Limb (tissue), 2 donors: Measurements from ENCODE around the gene PCDHGA3.
"Not testable (repeated sequence)": the region's sequence is repeated elsewhere in the genome, so short reads cannot be mapped to it uniquely, and the experiment has no call there.

ENCODE experiments used
- DNase-seq, 2 donors: peaks; one replicate each; pipeline ENCODE4 v3.0.0-alpha.2; 2016; ENCODE audit errors: extremely low spot score in 2 of 2

Gene PCDHGA3

DNA sequence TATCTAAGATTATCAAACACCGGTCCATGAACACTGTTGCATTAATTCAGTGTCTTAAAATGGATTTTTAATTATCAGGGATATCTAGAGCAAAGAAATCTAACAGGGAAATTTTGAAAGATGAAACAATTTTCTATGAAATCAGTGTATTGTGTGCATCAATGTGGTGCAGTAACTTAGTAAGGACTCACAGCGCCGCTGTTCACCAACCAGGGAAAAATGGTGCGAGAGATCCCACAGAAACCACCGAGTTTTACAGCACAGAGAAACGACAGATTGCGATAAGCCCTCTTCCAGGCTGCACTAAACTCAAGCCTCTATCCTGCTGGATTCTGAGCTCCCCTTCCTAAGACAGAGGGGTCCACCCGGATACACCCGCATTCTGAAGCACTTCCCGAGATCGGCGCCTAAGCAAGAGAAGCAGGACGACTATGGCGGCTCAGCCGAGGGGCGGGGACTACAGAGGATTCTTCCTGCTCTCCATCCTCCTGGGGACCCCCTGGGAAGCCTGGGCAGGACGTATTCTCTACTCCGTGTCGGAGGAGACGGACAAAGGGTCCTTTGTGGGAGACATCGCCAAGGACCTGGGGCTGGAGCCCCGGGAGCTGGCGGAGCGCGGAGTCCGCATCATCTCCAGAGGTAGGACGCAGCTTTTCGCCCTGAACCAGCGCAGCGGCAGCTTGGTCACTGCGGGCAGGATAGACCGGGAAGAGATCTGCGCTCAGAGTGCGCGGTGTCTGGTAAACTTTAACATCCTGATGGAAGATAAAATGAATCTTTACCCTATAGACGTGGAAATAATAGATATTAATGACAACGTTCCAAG lies 39.1 kb downstream of the PCDHGA3 start, which contains the start of gene PCDHGA7:
Gene PCDHGA7, plus strand, starts transcription at position 274 of the 826 bp plus-strand sequence. Its CDS starts 158 bp downstream, at position 432.
- DNase-seq, result no peak

DNA sequence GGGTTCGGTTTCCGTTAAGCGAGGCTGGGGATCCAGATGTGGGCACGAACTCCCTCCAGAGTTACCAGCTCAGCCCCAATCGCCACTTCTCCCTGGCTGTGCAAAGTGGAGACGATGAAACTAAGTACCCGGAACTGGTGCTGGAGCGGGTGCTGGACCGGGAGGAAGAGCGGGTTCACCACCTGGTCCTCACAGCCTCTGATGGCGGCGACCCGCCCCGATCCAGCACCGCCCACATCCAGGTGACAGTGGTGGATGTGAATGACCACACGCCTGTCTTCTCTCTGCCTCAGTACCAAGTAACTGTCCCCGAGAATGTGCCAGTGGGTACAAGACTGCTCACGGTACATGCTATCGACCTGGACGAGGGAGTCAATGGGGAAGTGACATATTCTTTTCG lies 39.7 kb downstream of the PCDHGA3 start:
- DNase-seq, result no peak

DNA sequence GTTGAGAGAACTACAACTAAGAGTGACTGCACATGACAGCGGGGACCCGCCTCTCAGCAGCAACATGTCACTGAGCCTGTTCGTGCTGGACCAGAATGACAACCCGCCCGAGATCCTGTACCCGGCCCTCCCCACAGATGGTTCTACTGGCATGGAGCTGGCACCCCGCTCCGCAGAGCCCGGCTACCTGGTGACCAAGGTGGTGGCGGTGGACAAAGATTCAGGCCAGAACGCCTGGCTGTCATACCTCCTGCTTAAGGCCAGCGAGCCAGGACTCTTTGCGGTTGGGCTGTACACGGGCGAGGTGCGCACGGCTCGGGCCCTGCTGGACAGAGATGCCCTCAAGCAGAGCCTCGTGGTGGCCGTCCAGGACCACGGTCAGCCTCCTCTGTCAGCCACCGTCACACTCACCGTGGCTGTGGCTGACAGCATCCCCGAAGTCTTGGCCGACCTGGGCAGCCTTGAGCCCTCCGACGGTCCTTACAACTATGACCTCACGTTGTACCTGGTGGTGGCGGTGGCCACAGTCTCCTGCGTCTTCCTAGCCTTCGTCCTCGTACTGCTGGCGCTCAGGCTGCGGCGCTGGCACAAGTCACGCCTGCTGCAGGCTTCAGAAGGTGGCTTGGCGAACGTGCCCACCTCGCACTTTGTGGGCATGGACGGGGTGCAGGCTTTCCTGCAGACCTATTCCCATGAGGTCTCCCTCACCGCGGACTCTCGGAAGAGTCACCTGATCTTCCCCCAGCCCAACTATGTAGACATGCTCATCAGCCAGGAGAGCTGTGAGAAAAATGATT lies 41.0 kb downstream of the PCDHGA3 start:
- no peak for DNase-seq

DNA sequence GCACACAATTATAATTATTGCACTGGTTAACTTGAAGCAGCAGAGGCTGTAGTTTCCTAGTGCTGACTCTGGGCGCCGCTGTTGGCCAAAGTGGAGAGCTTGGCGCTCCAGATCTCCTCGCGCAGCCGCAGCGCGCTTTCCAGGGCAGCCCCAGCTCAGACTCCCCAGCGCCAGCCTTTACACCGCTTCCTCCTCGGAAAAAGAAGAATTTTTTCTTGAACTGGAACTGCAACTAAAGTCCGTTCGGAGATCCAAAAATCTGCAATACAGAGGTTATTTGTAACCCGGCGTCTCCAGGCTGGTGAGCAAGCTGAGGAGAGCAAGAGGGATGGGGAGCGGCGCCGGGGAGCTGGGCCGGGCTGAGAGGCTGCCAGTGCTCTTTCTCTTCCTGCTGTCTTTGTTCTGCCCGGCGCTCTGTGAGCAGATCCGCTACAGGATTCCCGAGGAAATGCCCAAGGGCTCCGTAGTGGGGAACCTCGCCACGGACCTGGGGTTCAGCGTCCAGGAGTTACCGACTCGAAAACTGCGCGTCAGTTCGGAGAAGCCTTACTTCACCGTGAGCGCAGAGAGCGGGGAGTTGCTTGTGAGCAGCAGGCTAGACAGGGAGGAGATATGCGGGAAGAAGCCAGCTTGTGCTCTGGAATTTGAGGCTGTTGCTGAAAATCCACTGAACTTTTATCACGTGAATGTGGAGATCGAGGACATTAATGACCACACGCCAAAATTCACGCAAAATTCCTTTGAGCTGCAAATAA lies 44.1 kb downstream of the PCDHGA3 start, which contains the start of gene PCDHGB4:
Gene PCDHGB4, plus strand, starts transcription at position 142 of the 755 bp plus-strand sequence. Its CDS starts 187 bp downstream, at position 329.
- not testable (repeated sequence) for DNase-seq

DNA sequence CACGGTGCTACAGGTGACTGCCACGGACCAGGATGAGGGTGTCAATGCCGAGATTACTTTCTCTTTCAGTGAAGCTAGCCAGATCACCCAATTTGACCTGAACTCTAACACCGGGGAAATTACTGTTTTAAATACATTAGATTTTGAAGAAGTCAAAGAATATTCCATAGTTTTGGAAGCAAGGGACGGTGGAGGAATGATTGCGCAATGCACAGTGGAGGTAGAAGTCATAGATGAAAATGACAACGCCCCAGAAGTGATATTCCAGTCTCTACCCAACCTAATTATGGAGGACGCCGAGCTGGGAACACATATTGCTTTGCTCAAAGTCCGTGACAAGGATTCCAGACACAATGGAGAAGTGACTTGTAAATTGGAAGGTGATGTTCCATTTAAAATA lies 45.0 kb downstream of the PCDHGA3 start:
- no peak for DNase-seq

DNA sequence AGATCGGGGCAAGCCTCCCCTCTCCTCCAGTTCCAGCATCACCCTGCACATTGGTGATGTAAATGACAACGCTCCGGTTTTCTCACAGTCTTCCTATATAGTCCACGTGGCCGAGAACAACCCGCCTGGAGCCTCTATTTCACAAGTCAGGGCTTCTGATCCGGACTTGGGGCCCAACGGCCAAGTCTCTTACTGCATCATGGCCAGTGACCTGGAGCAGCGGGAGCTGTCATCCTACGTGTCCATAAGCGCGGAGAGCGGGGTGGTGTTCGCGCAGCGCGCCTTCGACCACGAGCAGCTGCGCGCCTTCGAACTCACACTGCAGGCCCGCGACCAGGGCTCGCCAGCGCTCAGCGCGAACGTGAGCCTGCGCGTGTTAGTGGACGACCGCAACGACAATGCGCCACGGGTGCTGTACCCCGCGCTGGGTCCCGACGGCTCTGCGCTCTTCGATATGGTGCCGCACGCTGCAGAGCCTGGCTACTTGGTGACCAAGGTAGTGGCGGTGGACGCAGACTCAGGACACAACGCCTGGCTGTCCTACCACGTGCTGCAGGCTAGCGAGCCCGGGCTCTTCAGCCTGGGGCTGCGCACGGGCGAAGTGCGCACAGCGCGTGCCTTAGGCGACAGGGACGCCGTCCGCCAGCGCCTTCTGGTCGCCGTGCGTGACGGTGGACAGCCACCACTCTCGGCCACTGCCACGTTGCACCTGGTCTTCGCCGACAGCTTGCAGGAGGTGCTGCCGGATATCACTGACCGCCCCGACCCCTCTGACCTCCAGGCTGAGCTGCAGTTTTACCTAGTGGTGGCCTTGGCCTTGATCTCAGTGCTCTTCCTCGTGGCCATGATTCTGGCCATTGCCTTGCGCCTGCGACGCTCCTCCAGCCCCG lies 45.8 kb downstream of the PCDHGA3 start:
- DNase-seq, result no peak

DNA sequence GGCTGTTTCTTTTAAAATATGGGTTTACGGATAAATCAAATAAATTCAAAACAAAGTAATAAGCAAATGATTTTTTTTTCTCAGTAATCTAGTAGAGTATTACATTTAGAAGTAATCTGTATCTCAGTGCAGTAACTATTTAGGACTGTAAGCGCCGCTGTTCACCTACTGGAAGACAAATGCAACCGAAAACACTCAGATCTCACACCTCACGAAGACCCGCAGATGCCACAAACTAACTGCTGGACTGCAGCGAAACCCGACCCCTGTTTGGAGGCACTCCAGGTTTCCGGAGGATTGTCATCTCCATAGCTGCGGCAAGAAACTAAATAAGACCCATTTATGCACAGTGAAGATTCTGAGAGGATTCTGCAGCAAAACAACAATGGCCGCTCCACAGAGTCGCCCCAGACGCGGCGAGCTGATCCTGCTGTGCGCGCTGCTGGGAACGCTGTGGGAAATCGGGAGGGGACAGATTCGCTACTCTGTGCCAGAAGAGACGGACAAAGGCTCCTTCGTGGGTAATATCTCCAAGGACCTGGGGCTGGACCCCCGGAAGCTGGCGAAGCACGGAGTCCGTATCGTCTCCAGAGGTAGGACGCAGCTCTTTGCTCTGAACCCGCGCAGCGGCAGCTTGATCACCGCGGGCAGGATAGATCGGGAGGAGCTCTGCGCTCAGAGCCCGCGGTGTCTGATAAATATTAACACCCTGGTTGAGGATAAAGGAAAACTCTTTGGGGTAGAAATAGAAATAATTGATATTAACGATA lies 49.0 kb downstream of the PCDHGA3 start, which contains the start of gene PCDHGA8:
Gene PCDHGA8, plus strand, starts transcription at position 205 of the 770 bp plus-strand sequence. Its CDS starts 181 bp downstream, at position 386.
- DNase-seq, result no peak

DNA sequence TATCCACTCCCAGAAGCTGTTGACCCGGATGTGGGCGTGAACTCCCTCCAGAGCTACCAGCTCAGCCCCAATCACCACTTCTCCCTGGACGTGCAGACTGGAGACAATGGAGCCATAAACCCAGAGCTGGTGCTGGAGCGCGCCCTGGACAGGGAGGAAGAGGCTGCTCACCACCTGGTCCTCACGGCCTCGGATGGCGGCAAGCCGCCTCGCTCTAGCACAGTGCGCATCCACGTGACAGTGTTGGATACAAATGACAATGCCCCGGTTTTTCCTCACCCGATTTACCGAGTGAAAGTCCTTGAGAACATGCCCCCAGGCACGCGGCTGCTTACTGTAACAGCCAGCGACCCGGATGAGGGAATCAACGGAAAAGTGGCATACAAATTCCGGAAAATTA lies 49.6 kb downstream of the PCDHGA3 start:
- no peak for DNase-seq

DNA sequence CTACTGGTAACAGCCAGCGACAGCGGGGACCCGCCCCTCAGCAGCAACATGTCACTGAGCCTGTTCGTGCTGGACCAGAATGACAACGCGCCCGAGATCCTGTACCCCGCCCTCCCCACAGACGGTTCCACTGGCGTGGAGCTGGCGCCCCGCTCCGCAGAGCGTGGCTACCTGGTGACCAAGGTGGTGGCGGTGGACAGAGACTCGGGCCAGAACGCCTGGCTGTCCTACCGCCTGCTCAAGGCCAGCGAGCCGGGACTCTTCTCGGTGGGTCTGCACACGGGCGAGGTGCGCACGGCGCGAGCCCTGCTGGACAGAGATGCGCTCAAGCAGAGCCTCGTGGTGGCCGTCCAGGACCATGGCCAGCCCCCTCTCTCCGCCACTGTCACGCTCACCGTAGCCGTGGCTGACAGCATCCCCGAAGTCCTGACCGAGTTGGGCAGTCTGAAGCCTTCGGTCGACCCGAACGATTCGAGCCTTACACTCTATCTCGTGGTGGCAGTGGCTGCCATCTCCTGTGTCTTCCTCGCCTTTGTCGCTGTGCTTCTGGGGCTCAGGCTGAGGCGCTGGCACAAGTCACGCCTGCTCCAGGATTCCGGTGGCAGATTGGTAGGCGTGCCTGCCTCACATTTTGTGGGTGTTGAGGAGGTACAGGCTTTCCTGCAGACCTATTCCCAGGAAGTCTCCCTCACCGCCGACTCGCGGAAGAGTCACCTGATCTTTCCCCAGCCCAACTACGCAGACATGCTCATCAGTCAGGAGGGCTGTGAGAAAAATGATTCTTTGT lies 51.0 kb downstream of the PCDHGA3 start:
- DNase-seq, result not testable (repeated sequence)
